ENCODE measurements around the gene WDR54. TPM values are rescaled to one million over a fixed set of nuclear protein-coding genes. Genes with fewer than 3 reads are reported as not detected.
A peak's percentile ranks its signal among the peaks of the same experiment; 100 is the strongest.
"Not testable (repeated sequence)": the region's sequence is repeated elsewhere in the genome, so short reads cannot be mapped to it uniquely, and the experiment has no call there.

WDR54 gene
- total RNA-seq, 2 donors from 2014 or later = 6.1 to 6.2 TPM

DNA sequence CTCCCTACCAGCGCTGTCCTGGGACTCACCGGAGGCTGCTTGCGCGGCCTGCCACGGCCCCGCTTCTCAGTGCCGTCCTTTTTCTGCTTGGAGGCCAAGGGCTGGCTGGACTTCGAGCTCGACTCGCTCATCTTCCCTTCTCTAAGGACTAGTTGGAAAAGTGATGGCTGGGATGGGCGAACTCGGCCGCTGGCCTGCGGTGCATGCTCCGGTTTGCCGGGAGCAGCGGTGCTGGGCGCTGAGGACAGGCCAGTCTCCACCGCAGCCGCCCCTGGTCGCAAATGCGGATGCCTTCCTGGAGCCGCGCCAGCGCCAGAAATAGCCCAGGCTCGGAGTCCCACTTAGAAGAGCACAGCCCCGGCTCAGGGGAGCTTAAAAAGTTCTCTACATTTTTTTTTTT, 3.2 kb upstream of the WDR54 start:
- Histone ChIP-seq H3K4me3 (peak overlapping the region; percentile 18), H3K4me1 (ENCODE audit: control insufficient read depth in 1 of 2, low read depth in 2 of 2) (peaks cover 3 to 40% of the 10 kb centered on the region in 2 donors)
- no peak for ATAC-seq (ENCODE audit: insufficient number of reproducible peaks, low FRiP score, low read depth)

DNA sequence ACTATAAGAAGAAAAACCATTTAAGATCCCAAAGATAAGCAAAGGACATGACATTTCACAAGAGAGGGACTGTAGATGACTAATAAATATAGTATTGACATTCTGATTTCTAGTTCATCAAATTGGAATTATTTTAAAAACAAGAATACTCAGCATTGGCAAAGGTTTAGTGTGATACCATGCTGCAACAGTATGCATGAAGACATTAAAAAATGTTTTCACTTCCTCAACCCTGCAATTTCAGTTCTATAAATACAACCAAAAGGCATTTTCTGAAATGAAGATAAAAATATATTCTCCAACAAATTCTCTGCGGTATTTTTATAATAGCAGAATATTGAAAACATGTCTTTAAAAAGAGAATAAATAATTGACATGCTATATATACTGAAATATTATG, 2.2 kb upstream of the WDR54 start:
- no peak overlapping the region for H3K4me3 ChIP-seq
- H3K36me3 ChIP-seq = no peaks in the 10 kb centered on the region
- TF ChIP-seq, protein P1, sequence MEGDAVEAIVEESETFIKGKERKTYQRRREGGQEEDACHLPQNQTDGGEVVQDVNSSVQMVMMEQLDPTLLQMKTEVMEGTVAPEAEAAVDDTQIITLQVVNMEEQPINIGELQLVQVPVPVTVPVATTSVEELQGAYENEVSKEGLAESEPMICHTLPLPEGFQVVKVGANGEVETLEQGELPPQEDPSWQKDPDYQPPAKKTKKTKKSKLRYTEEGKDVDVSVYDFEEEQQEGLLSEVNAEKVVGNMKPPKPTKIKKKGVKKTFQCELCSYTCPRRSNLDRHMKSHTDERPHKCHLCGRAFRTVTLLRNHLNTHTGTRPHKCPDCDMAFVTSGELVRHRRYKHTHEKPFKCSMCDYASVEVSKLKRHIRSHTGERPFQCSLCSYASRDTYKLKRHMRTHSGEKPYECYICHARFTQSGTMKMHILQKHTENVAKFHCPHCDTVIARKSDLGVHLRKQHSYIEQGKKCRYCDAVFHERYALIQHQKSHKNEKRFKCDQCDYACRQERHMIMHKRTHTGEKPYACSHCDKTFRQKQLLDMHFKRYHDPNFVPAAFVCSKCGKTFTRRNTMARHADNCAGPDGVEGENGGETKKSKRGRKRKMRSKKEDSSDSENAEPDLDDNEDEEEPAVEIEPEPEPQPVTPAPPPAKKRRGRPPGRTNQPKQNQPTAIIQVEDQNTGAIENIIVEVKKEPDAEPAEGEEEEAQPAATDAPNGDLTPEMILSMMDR (IDR thresholded peaks at IDR 0.05) = no peak
- H3K27ac ChIP-seq = no peak overlapping the region
- DNase-seq (ENCODE audit: low spot score) (no peak), ATAC-seq (ENCODE audit: insufficient number of reproducible peaks, low FRiP score, low read depth) (no peak)
- no peaks in the 10 kb centered on the region for H3K27me3 ChIP-seq (replicated peaks; ENCODE audit: insufficient read depth)
- H3K4me1 ChIP-seq (ENCODE audit: control insufficient read depth in 1 of 2, low read depth in 2 of 2) = peaks cover 3 to 36% of the 10 kb centered on the region in 2 donors
- H3K9me3 ChIP-seq = no peaks in the 10 kb centered on the region

More for the DNA sequence above, 3.2 kb upstream of the WDR54 start:
- TF ChIP-seq, protein P1 (IDR thresholded peaks at IDR 0.05) = no peak
- Histone ChIP-seq H3K9me3 (no peaks in the 10 kb centered on the region), H3K36me3 (no peaks in the 10 kb centered on the region), H3K27me3 (replicated peaks; ENCODE audit: insufficient read depth) (no peaks in the 10 kb centered on the region), H3K27ac (no peak overlapping the region)
- no peak for DNase-seq (ENCODE audit: low spot score)

DNA sequence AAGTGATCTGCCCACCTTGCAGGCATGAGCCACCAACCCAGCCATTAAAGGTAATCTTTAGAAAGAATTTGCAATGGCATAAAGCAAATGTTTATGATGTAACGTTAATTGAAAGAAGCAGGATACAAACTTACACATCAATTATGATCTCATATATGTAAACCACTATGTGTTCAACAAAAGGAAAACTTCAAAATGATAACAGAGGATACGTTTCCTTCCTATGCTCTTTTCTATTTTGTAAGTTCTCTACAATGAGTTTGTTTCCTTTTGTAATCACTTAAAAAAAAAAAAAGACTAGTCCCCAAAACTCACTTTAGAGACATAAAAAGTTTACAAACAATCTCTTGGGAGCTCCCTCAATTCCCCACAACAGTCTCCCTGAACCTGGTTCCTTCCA, 1.5 kb upstream of the WDR54 start:
- TF ChIP-seq, protein P1 (IDR thresholded peaks at IDR 0.05) = no peak
- ATAC-seq (ENCODE audit: insufficient number of reproducible peaks, low FRiP score, low read depth) (no peak), DNase-seq (ENCODE audit: low spot score) (no peak)
- Histone ChIP-seq H3K9me3 (no peaks in the 10 kb centered on the region), H3K27me3 (replicated peaks; ENCODE audit: insufficient read depth) (no peaks in the 10 kb centered on the region), H3K4me1 (ENCODE audit: control insufficient read depth in 1 of 2, low read depth in 2 of 2) (peaks cover 0 to 32% of the 10 kb centered on the region in 2 donors), H3K4me3 (no peak overlapping the region), H3K27ac (no peak overlapping the region), H3K36me3 (no peaks in the 10 kb centered on the region)

DNA sequence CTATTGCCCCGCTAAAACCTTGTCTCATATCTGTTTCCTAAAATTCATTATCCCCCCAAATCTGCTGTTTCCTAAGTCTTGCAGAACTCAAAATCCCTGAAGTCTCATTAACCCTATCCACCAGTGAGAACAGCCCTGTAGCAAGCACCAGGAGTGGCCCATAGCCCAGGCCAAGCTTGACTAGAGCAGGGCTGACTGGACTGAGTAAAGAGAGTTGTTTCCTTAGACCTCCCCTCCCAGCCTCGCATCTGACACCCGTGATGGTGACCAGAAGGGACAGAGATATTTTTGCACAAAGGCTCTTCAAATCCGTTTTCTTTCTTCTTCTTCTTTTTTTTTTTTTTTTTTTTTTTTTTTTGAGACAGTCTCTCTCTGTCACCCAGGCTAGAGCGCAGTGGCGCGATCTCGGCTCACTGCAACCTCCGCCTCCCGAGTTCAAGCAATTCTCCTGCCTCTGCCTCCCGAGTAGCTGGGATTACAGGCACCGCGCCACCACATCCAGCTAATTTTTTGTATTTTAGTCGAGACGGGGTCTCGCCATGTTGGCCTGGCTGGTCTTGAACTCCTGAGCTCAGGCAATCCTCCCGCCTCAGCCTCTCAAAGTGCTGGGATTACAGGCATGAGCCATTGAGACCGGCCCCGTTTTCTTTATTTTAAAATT, 957 bp upstream of the WDR54 start:
- not testable (repeated sequence) for DNase-seq (ENCODE audit: low spot score); H3K9me3 ChIP-seq; H3K27me3 ChIP-seq (replicated peaks; ENCODE audit: insufficient read depth); H3K36me3 ChIP-seq; H3K27ac ChIP-seq; ATAC-seq (ENCODE audit: insufficient number of reproducible peaks, low FRiP score, low read depth)
- Histone ChIP-seq H3K4me3 (peak overlapping the region; percentile 74), H3K4me1 (ENCODE audit: control insufficient read depth in 1 of 2, low read depth in 2 of 2) (peaks cover 0 to 26% of the 10 kb centered on the region in 2 donors)

DNA sequence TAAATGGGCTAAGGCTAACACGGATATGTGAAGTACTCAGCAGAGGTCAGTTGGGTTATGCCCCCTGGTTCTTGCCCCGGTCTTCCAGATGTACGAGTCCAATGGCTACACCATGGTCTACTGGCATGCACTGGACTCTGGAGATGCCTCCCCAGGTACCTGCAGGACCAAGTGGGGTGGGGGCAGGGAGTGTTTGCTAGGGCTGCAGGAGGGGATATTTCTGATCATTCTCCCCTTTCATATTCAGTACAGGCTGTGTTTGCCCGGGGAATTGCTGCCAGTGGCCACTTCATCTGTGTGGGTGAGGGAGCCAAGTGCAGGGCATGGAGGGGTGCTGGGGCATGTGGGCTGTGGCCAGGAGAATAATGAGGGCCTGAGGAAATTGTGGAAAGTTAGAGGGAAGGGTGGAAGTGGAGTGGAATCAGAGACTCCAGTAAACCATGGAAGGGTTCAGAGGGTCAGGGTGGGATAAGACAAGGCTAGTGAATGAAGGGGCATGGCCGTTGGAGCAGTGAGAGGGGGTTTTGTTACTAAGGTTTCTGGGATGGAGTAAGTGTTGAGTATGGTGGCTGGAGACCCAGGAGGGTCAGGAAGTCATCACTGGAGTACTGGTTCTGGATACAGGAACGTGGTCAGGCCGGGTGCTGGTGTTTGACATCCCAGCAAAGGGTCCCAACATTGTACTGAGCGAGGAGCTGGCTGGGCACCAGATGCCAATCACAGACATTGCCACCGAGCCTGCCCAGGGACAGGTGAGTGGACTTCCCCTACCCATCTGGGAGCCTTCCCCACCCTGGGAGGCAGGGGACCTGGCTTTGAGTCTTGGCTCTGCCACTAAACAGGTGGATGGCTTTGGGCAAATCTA, 1.9 kb downstream of the WDR54 start:
- Histone ChIP-seq H3K4me3 (no peak overlapping the region), H3K36me3 (peaks cover 6% of the 10 kb centered on the region), H3K9me3 (no peaks in the 10 kb centered on the region), H3K27ac (no peak overlapping the region), H3K27me3 (replicated peaks; ENCODE audit: insufficient read depth) (no peaks in the 10 kb centered on the region), H3K4me1 (ENCODE audit: control insufficient read depth in 1 of 2, low read depth in 2 of 2) (peaks cover 0 to 17% of the 10 kb centered on the region in 2 donors)
- DNase-seq (ENCODE audit: low spot score) (no peak), ATAC-seq (ENCODE audit: insufficient number of reproducible peaks, low FRiP score, low read depth) (no peak)
- TF ChIP-seq, protein P1 (IDR thresholded peaks at IDR 0.05) = no peak

Data from thoracic aorta (tissue), 2 donors.